Neural cell (in vitro differentiated cells): ENCODE results near the gene GFPT2. TPM values are rescaled to one million over a fixed set of nuclear protein-coding genes. Genes with fewer than 3 reads are reported as not detected.

Experiments
- H2AFZ ChIP-seq: fragments of 200-600, 300-800 bp; sonication (generic), shearing (Covaris generic); 2 replicates; pipeline ENCODE4 v1.6.0; 2014; ENCODE audit warnings: low read depth, mild to moderate bottlenecking, antibody characterized with exemption, low read length, moderate library complexity
- H3F3A ChIP-seq: fragments of 200-600 bp; shearing (Covaris generic); 2 replicates; pipeline ENCODE4 v1.6.1; 2016; ENCODE audit warnings: mild to moderate bottlenecking, moderate library complexity, mixed read lengths, antibody characterized with exemption, low read length; ENCODE audit not compliant: insufficient read depth, poor library complexity, severe bottlenecking
- H3K27ac ChIP-seq: fragments of 200-600, 300-800 bp; sonication (generic), shearing (Covaris generic); 2 replicates; pipeline ENCODE4 v1.5.1; 2014; ENCODE audit warnings: mild to moderate bottlenecking, low read length, moderate library complexity
- H3K27me3 ChIP-seq: fragments of 300-800, 200-600 bp; sonication (generic), shearing (Covaris generic); 2 replicates; pipeline ENCODE4 v1.6.0; 2014; ENCODE audit warnings: mild to moderate bottlenecking, low read depth, low read length, moderate library complexity; ENCODE audit not compliant: insufficient read depth
- H3K36me3 ChIP-seq: fragments of 300-800, 200-600 bp; sonication (generic), shearing (Covaris generic); 2 replicates; pipeline ENCODE4 v1.5.1; 2014; ENCODE audit warnings: mild to moderate bottlenecking, antibody characterized with exemption, low read length, moderate library complexity; ENCODE audit not compliant: insufficient read depth
- H3K4me2 ChIP-seq: fragments of 300-800, 200-600 bp; sonication (generic), shearing (Covaris generic); 2 replicates; pipeline ENCODE4 v1.6.0; 2014; ENCODE audit warnings: mild to moderate bottlenecking, low read length
- H3K4me3 ChIP-seq: fragments of 300-800, 200-600 bp; sonication (generic), shearing (Covaris generic); 2 replicates; pipeline ENCODE4 v1.5.1; 2014; ENCODE audit warnings: mild to moderate bottlenecking, low read length, moderate library complexity
- H3K79me2 ChIP-seq: fragments of 200-600 bp; shearing (Covaris generic); replicated peaks from 2 replicates; pipeline ENCODE4 v1.6.0; 2014; ENCODE audit warnings: mild to moderate bottlenecking, low read length, moderate library complexity; ENCODE audit not compliant: insufficient read depth
- H3K9ac ChIP-seq: fragments of 300-800, 200-600 bp; sonication (generic), shearing (Covaris generic); 2 replicates; pipeline ENCODE4 v1.6.1; 2016; ENCODE audit warnings: mild to moderate bottlenecking, low read length, mixed read lengths
- H3K9me2 ChIP-seq: fragments of 200-600 bp; shearing (Covaris generic); 2 replicates; pipeline ENCODE4 v1.6.1; 2016; ENCODE audit warnings: mild to moderate bottlenecking, low read length, mixed read lengths; ENCODE audit not compliant: insufficient read depth
- H3K9me3 ChIP-seq: fragments of 200-600, 300-800 bp; sonication (generic), shearing (Covaris generic); 2 replicates; pipeline ENCODE4 v1.6.1; 2016; ENCODE audit warnings: mild to moderate bottlenecking, mixed run types, low read length, moderate library complexity, mixed read lengths
- H4K20me1 ChIP-seq: fragments of 200-600 bp; shearing (Covaris generic); 2 replicates; pipeline ENCODE4 v1.6.1; 2016; ENCODE audit warnings: mild to moderate bottlenecking, mixed run types; ENCODE audit not compliant: insufficient read depth
- EP300 ChIP-seq: fragments of 450-650 bp; conservative IDR thresholded peaks from 2 replicates; pipeline ENCODE4 v1.6.1; 2014; ENCODE audit warnings: antibody characterized with exemption, mild to moderate bottlenecking, moderate library complexity; ENCODE audit not compliant: poor library complexity, severe bottlenecking
- EZH2 ChIP-seq: fragments of 200-600, 300-800 bp; shearing (Covaris generic), sonication (generic); IDR thresholded peaks from 2 replicates; pipeline ENCODE4 v1.6.1; 2014; ENCODE audit warnings: antibody characterized with exemption, low read length, borderline replicate concordance, mild to moderate bottlenecking; ENCODE audit not compliant: insufficient read depth, poor library complexity, severe bottlenecking
- MXI1 ChIP-seq: fragments of 450-650 bp; conservative IDR thresholded peaks from 2 replicates; pipeline ENCODE4 v1.6.1; 2014; ENCODE audit warnings: antibody characterized with exemption, mild to moderate bottlenecking; ENCODE audit not compliant: poor library complexity, severe bottlenecking
- POLR2AphosphoS5 ChIP-seq: IDR thresholded peaks from 2 replicates; pipeline ENCODE4 v1.6.1; 2012
- RAD21 ChIP-seq: fragments of 450-650 bp; conservative IDR thresholded peaks from 2 replicates; pipeline ENCODE4 v1.6.1; 2014; ENCODE audit warnings: antibody characterized with exemption, mild to moderate bottlenecking, moderate library complexity
- SMC3 ChIP-seq: fragments of 450-650 bp; conservative IDR thresholded peaks from 2 replicates; pipeline ENCODE4 v1.6.1; 2014; ENCODE audit warnings: antibody characterized with exemption, mild to moderate bottlenecking, moderate library complexity; ENCODE audit not compliant: poor library complexity
- TAF1 ChIP-seq: IDR thresholded peaks from 2 replicates; pipeline ENCODE4 v1.6.1; 2012; ENCODE audit warnings: low read depth
- polyA plus RNA-seq: library from polyadenylated mRNA; depleted of rRNA; stranded (reverse); fragments of >200 nt; gene quantifications from 2 replicates; pipeline ENCODE4 v1.2.3, GENCODE V29; 2014
- TF ChIP-seq, protein P1 (sequence below): fragments of 450-650 bp; IDR thresholded peaks from 2 replicates; pipeline ENCODE4 v1.5.1; 2014; ENCODE audit warnings: antibody characterized with exemption, mild to moderate bottlenecking, moderate library complexity; ENCODE audit not compliant: poor library complexity, severe bottlenecking
- TF ChIP-seq, protein P2 (sequence below): IDR thresholded peaks from 2 replicates; pipeline ENCODE4 v1.6.1; 2012; ENCODE audit warnings: borderline replicate concordance

Gene GFPT2
- polyA plus RNA-seq, 1 donor from 2014 or later, result 9.2 TPM

DNA sequence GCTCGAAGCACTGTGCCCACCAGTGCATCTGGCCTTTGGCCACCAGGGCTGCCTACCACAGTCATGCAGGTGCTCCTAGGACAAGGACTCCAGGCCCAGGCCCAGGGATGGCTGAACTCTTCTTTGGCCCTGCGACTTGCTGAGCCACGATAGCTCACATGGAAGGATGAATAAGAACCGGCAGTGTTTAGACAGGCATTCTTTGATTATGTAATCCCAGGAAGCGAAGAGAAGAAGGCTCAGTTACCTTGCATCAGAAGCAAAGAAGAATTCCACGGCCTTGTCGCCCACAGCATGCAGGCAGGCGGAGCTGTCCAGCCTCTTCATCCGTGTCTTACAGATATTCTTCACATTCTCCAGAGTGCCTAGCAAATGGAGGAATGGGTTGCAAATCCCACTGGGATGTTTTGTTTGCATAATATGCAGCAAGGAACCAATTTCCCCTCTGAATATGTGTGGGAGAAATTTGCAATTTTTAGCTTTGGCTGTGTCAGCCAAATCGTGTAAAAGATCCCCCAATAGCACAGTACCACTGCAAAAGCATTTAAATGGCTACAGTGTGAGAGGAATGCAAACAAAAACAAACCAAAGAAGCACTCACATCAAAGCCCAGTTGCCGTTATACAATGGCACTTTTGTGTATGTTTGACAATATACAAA, 29.1 kb downstream of the GFPT2 start:
- Histone ChIP-seq H3F3A (no peaks in the 10 kb centered on the region), H3K9me2 (no peaks in the 10 kb centered on the region), H3K4me3 (no peak overlapping the region), H3K27ac (no peak overlapping the region), H3K4me2 (no peak overlapping the region), H3K27me3 (no peaks in the 10 kb centered on the region), H3K9me3 (no peaks in the 10 kb centered on the region), H3K79me2 (no peaks in the 10 kb centered on the region), H3K36me3 (no peaks in the 10 kb centered on the region), H3K9ac (no peak overlapping the region), H4K20me1 (no peaks in the 10 kb centered on the region), H2AFZ (no peak overlapping the region)
- TF ChIP-seq, protein P1, sequence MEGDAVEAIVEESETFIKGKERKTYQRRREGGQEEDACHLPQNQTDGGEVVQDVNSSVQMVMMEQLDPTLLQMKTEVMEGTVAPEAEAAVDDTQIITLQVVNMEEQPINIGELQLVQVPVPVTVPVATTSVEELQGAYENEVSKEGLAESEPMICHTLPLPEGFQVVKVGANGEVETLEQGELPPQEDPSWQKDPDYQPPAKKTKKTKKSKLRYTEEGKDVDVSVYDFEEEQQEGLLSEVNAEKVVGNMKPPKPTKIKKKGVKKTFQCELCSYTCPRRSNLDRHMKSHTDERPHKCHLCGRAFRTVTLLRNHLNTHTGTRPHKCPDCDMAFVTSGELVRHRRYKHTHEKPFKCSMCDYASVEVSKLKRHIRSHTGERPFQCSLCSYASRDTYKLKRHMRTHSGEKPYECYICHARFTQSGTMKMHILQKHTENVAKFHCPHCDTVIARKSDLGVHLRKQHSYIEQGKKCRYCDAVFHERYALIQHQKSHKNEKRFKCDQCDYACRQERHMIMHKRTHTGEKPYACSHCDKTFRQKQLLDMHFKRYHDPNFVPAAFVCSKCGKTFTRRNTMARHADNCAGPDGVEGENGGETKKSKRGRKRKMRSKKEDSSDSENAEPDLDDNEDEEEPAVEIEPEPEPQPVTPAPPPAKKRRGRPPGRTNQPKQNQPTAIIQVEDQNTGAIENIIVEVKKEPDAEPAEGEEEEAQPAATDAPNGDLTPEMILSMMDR, result no peak
- TF ChIP-seq SMC3 (no peak), EP300 (no peak), RAD21 (no peak), MXI1 (no peak)
- TF ChIP-seq, protein P2, sequence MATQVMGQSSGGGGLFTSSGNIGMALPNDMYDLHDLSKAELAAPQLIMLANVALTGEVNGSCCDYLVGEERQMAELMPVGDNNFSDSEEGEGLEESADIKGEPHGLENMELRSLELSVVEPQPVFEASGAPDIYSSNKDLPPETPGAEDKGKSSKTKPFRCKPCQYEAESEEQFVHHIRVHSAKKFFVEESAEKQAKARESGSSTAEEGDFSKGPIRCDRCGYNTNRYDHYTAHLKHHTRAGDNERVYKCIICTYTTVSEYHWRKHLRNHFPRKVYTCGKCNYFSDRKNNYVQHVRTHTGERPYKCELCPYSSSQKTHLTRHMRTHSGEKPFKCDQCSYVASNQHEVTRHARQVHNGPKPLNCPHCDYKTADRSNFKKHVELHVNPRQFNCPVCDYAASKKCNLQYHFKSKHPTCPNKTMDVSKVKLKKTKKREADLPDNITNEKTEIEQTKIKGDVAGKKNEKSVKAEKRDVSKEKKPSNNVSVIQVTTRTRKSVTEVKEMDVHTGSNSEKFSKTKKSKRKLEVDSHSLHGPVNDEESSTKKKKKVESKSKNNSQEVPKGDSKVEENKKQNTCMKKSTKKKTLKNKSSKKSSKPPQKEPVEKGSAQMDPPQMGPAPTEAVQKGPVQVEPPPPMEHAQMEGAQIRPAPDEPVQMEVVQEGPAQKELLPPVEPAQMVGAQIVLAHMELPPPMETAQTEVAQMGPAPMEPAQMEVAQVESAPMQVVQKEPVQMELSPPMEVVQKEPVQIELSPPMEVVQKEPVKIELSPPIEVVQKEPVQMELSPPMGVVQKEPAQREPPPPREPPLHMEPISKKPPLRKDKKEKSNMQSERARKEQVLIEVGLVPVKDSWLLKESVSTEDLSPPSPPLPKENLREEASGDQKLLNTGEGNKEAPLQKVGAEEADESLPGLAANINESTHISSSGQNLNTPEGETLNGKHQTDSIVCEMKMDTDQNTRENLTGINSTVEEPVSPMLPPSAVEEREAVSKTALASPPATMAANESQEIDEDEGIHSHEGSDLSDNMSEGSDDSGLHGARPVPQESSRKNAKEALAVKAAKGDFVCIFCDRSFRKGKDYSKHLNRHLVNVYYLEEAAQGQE, result no peak

DNA sequence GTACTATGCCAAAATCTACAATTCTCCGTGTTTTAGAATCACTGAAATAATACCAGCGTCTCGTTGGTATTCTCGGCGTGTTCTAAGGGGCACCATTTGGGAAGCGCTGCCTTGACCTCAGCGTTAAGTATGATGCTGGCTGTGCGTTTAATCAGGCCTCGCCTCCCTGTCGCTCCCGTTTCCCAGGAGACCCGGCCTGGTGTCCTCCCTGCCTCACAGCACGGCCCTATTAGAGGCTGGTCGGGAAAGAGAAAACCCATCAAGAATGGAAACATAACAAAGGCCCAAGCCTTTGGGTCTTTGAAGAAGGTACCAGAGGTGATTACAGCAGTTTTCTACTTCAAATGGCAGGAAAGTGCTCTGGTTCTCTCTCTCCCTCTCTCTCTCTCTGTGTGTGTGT, 30.0 kb downstream of the GFPT2 start:
- Histone ChIP-seq H3K27ac (no peak overlapping the region), H3F3A (no peaks in the 10 kb centered on the region), H3K9ac (no peak overlapping the region), H3K36me3 (no peaks in the 10 kb centered on the region), H3K4me3 (no peak overlapping the region), H4K20me1 (no peaks in the 10 kb centered on the region), H3K4me2 (no peak overlapping the region), H3K9me2 (no peaks in the 10 kb centered on the region), H2AFZ (no peak overlapping the region), H3K9me3 (no peaks in the 10 kb centered on the region), H3K79me2 (no peaks in the 10 kb centered on the region), H3K27me3 (no peaks in the 10 kb centered on the region)
- TF ChIP-seq, protein P2, result no peak
- TF ChIP-seq SMC3, result no peak
- TF ChIP-seq EP300, result no peak
- no peak for TF ChIP-seq TAF1
- TF ChIP-seq EZH2, result no peak
- TF ChIP-seq POLR2AphosphoS5, result no peak
- TF ChIP-seq, protein P1, result no peak
- TF ChIP-seq MXI1, result no peak
- TF ChIP-seq RAD21, result no peak
